Measurements from ENCODE around the gene FRAT1.

The FRAT1 gene

DNA sequence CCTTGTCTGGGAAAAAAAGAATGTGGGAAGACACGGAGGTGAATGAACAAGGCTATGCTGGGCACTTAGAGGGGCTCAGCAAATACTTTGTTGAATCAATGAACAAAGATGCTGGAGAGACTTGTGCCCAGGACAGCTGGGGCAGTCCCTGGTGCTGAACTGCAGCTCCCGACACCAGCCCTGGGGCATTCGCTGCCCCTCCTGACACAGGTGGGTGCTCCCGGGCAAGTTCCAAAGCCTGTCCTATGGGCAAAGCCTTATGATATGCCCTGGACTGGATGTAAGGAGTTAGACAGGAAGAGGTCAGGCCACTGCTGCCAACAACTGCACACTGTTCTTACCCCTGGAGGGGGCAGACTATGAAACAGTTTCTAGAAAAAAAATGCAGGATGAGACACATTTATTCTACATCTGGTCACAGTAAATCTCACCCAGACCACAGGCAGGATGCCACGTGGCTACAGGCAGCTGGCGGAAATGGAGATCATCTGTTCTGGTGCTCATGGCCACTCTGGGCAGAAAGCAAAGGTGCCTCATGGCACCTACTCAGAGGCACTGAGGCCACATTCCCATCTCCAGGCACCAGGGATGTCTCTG is 37.3 kb downstream of the FRAT1 start:
- no peak overlapping the region for H3K27ac ChIP-seq (ENCODE audit: low read depth, low read length)
- no peak overlapping the region for H2AFZ ChIP-seq (ENCODE audit: low read length, unreplicated experiment)
- no peak overlapping the region for H3K4me3 ChIP-seq (ENCODE audit: low read depth, low read length)
- H3K27me3 ChIP-seq (ENCODE audit: insufficient read depth, low read length), result no peaks in the 10 kb centered on the region
- H3K4me1 ChIP-seq (ENCODE audit: control insufficient read depth, insufficient read depth, low read length, unreplicated experiment), result no peaks in the 10 kb centered on the region
- H3K79me2 ChIP-seq (ENCODE audit: control insufficient read depth, insufficient read depth, low read length, unreplicated experiment), result no peaks in the 10 kb centered on the region
- H3K36me3 ChIP-seq (ENCODE audit: insufficient read depth, low read length), result no peaks in the 10 kb centered on the region

DNA sequence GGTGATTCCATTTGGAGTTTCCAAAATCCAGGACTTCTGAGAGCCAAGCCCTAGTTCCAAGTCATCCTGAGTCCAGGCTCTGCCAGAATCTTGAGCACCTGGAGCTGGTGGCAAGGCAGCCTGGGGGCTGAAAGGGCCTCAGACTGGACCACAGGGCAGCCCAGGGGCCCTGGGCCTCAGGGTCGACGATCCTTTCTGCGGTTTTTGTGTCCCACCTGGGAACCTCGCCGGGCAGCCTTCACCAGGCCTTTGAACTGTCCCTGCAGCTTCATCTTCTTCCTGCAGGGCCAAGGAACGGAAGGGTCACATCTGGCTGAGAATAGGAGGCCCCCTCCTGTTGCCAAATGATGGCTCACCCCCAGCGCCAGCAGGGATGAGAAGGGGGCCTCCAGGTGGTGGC is 37.8 kb downstream of the FRAT1 start:
- Histone ChIP-seq H3K27ac (ENCODE audit: low read depth, low read length) (no peak overlapping the region), H3K79me2 (ENCODE audit: control insufficient read depth, insufficient read depth, low read length, unreplicated experiment) (no peaks in the 10 kb centered on the region), H3K36me3 (ENCODE audit: insufficient read depth, low read length) (no peaks in the 10 kb centered on the region), H3K4me3 (ENCODE audit: low read depth, low read length) (no peak overlapping the region), H2AFZ (ENCODE audit: low read length, unreplicated experiment) (no peak overlapping the region), H3K4me1 (ENCODE audit: control insufficient read depth, insufficient read depth, low read length, unreplicated experiment) (no peaks in the 10 kb centered on the region), H3K27me3 (ENCODE audit: insufficient read depth, low read length) (no peaks in the 10 kb centered on the region)

- no peaks in the 10 kb centered on the region for H3K4me1 ChIP-seq (ENCODE audit: control insufficient read depth, insufficient read depth, low read length, unreplicated experiment)
- no peak overlapping the region for H2AFZ ChIP-seq (ENCODE audit: low read length, unreplicated experiment)
- H3K27me3 ChIP-seq (ENCODE audit: insufficient read depth, low read length), result no peaks in the 10 kb centered on the region
- H3K79me2 ChIP-seq (ENCODE audit: control insufficient read depth, insufficient read depth, low read length, unreplicated experiment), result no peaks in the 10 kb centered on the region
- no peak overlapping the region for H3K4me3 ChIP-seq (ENCODE audit: low read depth, low read length)
- H3K36me3 ChIP-seq (ENCODE audit: insufficient read depth, low read length), result no peaks in the 10 kb centered on the region
- no peak overlapping the region for H3K27ac ChIP-seq (ENCODE audit: low read depth, low read length)
Measured at GRCh38 chr10:97358349-97358748, 39.3 kb downstream of the FRAT1 start.

DNA sequence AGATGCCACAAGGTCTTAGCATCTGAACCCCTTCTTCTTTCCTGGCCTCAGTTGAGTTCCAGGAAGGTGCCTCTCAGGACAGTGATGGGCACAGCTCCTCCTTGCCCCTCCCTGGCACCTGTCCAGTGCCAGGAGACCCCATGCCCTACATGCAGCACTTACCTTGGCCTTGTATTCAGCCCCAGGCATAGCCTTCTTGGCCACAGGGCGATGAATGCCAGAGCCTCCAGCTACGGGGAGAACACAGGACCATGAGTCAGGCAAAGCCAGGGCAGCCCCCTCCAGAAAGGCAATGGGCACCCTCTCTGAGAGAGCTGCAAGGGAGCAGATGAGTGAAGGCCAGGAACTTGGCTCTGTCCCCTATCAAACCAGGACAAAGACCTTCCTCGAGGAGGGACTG is 39.7 kb downstream of the FRAT1 start:
- H2AFZ ChIP-seq (ENCODE audit: low read length, unreplicated experiment), result no peak overlapping the region
- no peaks in the 10 kb centered on the region for H3K4me1 ChIP-seq (ENCODE audit: control insufficient read depth, insufficient read depth, low read length, unreplicated experiment)
- no peak overlapping the region for H3K27ac ChIP-seq (ENCODE audit: low read depth, low read length)
- H3K36me3 ChIP-seq (ENCODE audit: insufficient read depth, low read length), result no peaks in the 10 kb centered on the region
- no peaks in the 10 kb centered on the region for H3K79me2 ChIP-seq (ENCODE audit: control insufficient read depth, insufficient read depth, low read length, unreplicated experiment)
- H3K27me3 ChIP-seq (ENCODE audit: insufficient read depth, low read length), result no peaks in the 10 kb centered on the region
- no peak overlapping the region for H3K4me3 ChIP-seq (ENCODE audit: low read depth, low read length)

- Histone ChIP-seq H3K4me3 (ENCODE audit: low read depth, low read length) (no peak overlapping the region), H2AFZ (ENCODE audit: low read length, unreplicated experiment) (no peak overlapping the region), H3K79me2 (ENCODE audit: control insufficient read depth, insufficient read depth, low read length, unreplicated experiment) (no peaks in the 10 kb centered on the region), H3K4me1 (ENCODE audit: control insufficient read depth, insufficient read depth, low read length, unreplicated experiment) (no peaks in the 10 kb centered on the region), H3K27ac (ENCODE audit: low read depth, low read length) (no peak overlapping the region), H3K36me3 (ENCODE audit: insufficient read depth, low read length) (no peaks in the 10 kb centered on the region), H3K27me3 (ENCODE audit: insufficient read depth, low read length) (no peaks in the 10 kb centered on the region)
Measured at GRCh38 chr10:97360705-97361536, 41.9 kb downstream of the FRAT1 start.

DNA sequence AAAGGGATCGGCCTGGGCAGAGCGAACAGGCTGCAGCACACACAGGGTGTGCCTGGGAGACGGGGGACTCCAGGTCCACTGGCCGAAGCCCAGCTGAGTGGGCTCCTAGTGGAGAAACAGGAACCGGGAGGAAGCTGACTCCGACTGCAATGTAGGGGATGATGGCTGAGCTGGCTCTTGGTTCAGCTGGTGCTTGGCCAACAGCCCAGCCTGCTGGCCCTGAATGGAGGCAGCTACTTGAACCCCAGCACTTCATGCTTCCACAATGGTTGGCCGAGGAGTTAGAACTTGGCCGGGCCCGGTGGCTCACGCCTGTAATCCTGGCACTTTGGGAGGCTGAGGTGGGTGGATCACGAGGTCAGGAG is 42.4 kb downstream of the FRAT1 start:
- Histone ChIP-seq H3K4me1 (ENCODE audit: control insufficient read depth, insufficient read depth, low read length, unreplicated experiment) (no peaks in the 10 kb centered on the region), H2AFZ (ENCODE audit: low read length, unreplicated experiment) (no peak overlapping the region), H3K79me2 (ENCODE audit: control insufficient read depth, insufficient read depth, low read length, unreplicated experiment) (no peaks in the 10 kb centered on the region), H3K36me3 (ENCODE audit: insufficient read depth, low read length) (no peaks in the 10 kb centered on the region), H3K27ac (ENCODE audit: low read depth, low read length) (no peak overlapping the region), H3K27me3 (ENCODE audit: insufficient read depth, low read length) (no peaks in the 10 kb centered on the region), H3K4me3 (ENCODE audit: low read depth, low read length) (no peak overlapping the region)

DNA sequence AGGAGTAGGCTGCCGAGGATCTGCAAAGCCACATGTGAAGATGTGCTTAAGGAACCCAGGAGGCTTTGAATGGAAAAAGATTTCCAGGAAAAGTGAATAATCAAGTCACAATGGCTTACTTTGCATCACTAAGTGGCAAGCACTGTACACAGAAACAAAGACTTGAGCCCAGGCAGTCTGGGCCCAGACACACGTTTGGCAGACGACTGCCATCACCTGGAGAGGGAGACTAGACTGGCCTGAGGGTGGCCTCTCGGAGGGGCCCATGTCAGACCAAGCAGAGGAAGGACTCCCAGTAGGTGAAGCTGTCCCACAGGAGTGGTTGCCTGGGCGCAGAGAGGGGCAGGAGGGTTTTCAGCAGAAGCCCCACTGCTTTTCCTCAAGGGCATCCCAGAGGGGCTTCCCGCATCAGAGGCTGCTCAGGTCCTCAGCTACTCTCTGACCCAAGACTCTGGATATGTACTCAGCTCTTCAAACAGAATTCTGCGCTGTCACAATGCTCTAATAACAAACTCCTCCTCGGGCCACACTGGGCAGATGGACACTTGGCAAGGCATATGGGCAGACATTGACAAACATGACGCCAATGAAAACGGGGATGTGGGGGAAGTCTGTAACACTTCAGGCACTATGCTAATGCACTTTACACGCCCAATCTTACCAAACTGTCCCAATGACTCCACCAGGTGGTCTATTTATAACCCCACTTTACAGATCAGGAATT is 43.4 kb downstream of the FRAT1 start:
- Histone ChIP-seq H3K27ac (ENCODE audit: low read depth, low read length) (no peak overlapping the region), H3K27me3 (ENCODE audit: insufficient read depth, low read length) (no peaks in the 10 kb centered on the region), H3K36me3 (ENCODE audit: insufficient read depth, low read length) (no peaks in the 10 kb centered on the region), H3K4me1 (ENCODE audit: control insufficient read depth, insufficient read depth, low read length, unreplicated experiment) (no peaks in the 10 kb centered on the region), H2AFZ (ENCODE audit: low read length, unreplicated experiment) (no peak overlapping the region), H3K4me3 (ENCODE audit: low read depth, low read length) (no peak overlapping the region), H3K79me2 (ENCODE audit: control insufficient read depth, insufficient read depth, low read length, unreplicated experiment) (no peaks in the 10 kb centered on the region)

DNA sequence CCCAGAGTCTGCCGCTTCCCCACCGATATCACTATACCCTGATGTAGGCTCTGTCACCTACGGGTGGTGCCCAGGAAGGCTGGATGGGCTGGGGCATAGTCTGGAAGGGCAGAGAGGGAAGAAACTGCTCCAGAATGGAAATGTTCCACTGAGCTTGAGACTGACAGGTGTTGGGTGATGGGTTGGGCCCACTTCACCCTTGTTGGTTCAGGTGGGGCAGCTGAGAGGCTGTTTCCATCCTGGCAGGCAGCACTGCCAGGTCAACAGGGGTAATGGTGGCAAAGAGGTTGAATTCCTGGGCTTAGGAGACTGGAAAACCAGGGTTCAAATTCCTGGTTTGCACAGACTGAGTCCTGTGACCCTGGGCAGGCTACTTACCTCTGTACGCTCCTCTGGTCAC is 44.0 kb downstream of the FRAT1 start:
- no peaks in the 10 kb centered on the region for H3K36me3 ChIP-seq (ENCODE audit: insufficient read depth, low read length)

GRCh38 chr10:97365761-97366351 is 46.8 kb downstream of the FRAT1 start:
- no peaks in the 10 kb centered on the region for H3K27me3 ChIP-seq (ENCODE audit: insufficient read depth, low read length)
- H3K4me1 ChIP-seq (ENCODE audit: control insufficient read depth, insufficient read depth, low read length, unreplicated experiment), result no peaks in the 10 kb centered on the region
- H3K79me2 ChIP-seq (ENCODE audit: control insufficient read depth, insufficient read depth, low read length, unreplicated experiment), result no peaks in the 10 kb centered on the region
- H3K4me3 ChIP-seq (ENCODE audit: low read depth, low read length), result no peak overlapping the region
- no peaks in the 10 kb centered on the region; the same call in 1 of the 2 replicates for H3K36me3 ChIP-seq (ENCODE audit: insufficient read depth, low read length)
- no peak overlapping the region for H3K27ac ChIP-seq (ENCODE audit: low read depth, low read length)
- H2AFZ ChIP-seq (ENCODE audit: low read length, unreplicated experiment), result no peak overlapping the region

More for the DNA sequence above, 44.0 kb downstream of the FRAT1 start:
- no peaks in the 10 kb centered on the region for H3K79me2 ChIP-seq (ENCODE audit: control insufficient read depth, insufficient read depth, low read length, unreplicated experiment)
- H3K4me1 ChIP-seq (ENCODE audit: control insufficient read depth, insufficient read depth, low read length, unreplicated experiment), result no peaks in the 10 kb centered on the region
- H3K27ac ChIP-seq (ENCODE audit: low read depth, low read length), result no peak overlapping the region
- H2AFZ ChIP-seq (ENCODE audit: low read length, unreplicated experiment), result no peak overlapping the region
- H3K27me3 ChIP-seq (ENCODE audit: insufficient read depth, low read length), result no peaks in the 10 kb centered on the region
- no peak overlapping the region for H3K4me3 ChIP-seq (ENCODE audit: low read depth, low read length)

GRCh38 chr10:97366572-97366971 is 47.5 kb downstream of the FRAT1 start:
- Histone ChIP-seq H3K27me3 (ENCODE audit: insufficient read depth, low read length) (no peaks in the 10 kb centered on the region), H3K27ac (ENCODE audit: low read depth, low read length) (no peak overlapping the region), H3K4me1 (ENCODE audit: control insufficient read depth, insufficient read depth, low read length, unreplicated experiment) (no peaks in the 10 kb centered on the region), H3K4me3 (ENCODE audit: low read depth, low read length) (no peak overlapping the region), H3K36me3 (ENCODE audit: insufficient read depth, low read length) (no peaks in the 10 kb centered on the region; the same call in 1 of the 2 replicates), H3K79me2 (ENCODE audit: control insufficient read depth, insufficient read depth, low read length, unreplicated experiment) (no peaks in the 10 kb centered on the region), H2AFZ (ENCODE audit: low read length, unreplicated experiment) (no peak overlapping the region)
